GM23338 (cell line): ENCODE measurements around the gene EFHB. TPM values are rescaled to one million over a fixed set of nuclear protein-coding genes. Genes with fewer than 3 reads are reported as not detected.

Experiments
- ATAC-seq: fragments of 200-7000 bp; cut with Tn5 transposase; 3 replicates; pipeline ENCODE4 v1.9.1; 2020
- DNase-seq: peaks from one replicate; pipeline ENCODE4 v3.0.0-alpha.2; 2015; ENCODE audit warnings: low spot score
- H2AFZ ChIP-seq: fragments of 200-600 bp; sonication (generic); 2 replicates; pipeline ENCODE4 v1.8.0; 2016; ENCODE audit warnings: antibody characterized with exemption, mild to moderate bottlenecking, moderate library complexity
- H3F3A ChIP-seq: fragments of 200-600 bp; sonication (generic); replicated peaks from 2 replicates; pipeline ENCODE4 v1.8.0; 2017; ENCODE audit warnings: antibody characterized with exemption, mixed run types, low read depth
- H3K27ac ChIP-seq: fragments of 200-600 bp; sonication (generic); 2 replicates; pipeline ENCODE4 v1.6.1; 2016; ENCODE audit warnings: low read depth
- H3K27me3 ChIP-seq: fragments of 200-600 bp; sonication (generic); 2 replicates; pipeline ENCODE4 v1.8.0; 2016; ENCODE audit warnings: mild to moderate bottlenecking, mixed run types, moderate library complexity; ENCODE audit not compliant: insufficient read depth
- H3K36me3 ChIP-seq: fragments of 200-600 bp; sonication (generic); 2 replicates; pipeline ENCODE4 v1.8.0; 2016; ENCODE audit warnings: mild to moderate bottlenecking; ENCODE audit not compliant: insufficient read depth
- H3K4me1 ChIP-seq: fragments of 200-600 bp; sonication (generic); 2 replicates; pipeline ENCODE4 v1.8.0; 2016; ENCODE audit warnings: mild to moderate bottlenecking, moderate library complexity; ENCODE audit not compliant: insufficient read depth
- H3K4me2 ChIP-seq: fragments of 200-600 bp; sonication (generic); 2 replicates; pipeline ENCODE4 v1.7.1; 2017; ENCODE audit warnings: mixed run types
- H3K4me3 ChIP-seq: fragments of 200-600 bp; sonication (generic); 2 replicates; pipeline ENCODE4 v1.6.1; 2016; ENCODE audit warnings: mixed run types
- H3K79me2 ChIP-seq: fragments of 200-600 bp; sonication (generic); replicated peaks from 2 replicates; pipeline ENCODE4 v1.8.0; 2017; ENCODE audit warnings: mild to moderate bottlenecking; ENCODE audit not compliant: insufficient read depth
- H3K9me2 ChIP-seq: fragments of 200-600 bp; sonication (generic); 2 replicates; pipeline ENCODE4 v1.8.0; 2017; ENCODE audit not compliant: insufficient read depth
- H4K20me1 ChIP-seq: fragments of 200-600 bp; sonication (generic); replicated peaks from 2 replicates; pipeline ENCODE4 v1.8.0; 2017; ENCODE audit warnings: mild to moderate bottlenecking; ENCODE audit not compliant: insufficient read depth
- H3K27ac Mint-ChIP-seq: 2 replicates; pipeline ENCODE4 v1.8.0; 2020; ENCODE audit warnings: inconsistent platforms, mild to moderate bottlenecking, moderate library complexity, mixed read lengths
- H3K27me3 Mint-ChIP-seq: 3 replicates; pipeline ENCODE4 v1.8.0; 2022; ENCODE audit warnings: low read depth, mild to moderate bottlenecking, moderate library complexity, mixed read lengths, inconsistent platforms; ENCODE audit not compliant: insufficient read depth, poor library complexity
- H3K36me3 Mint-ChIP-seq: 3 replicates; pipeline ENCODE4 v1.8.0; 2021; ENCODE audit warnings: low read depth, mild to moderate bottlenecking, inconsistent platforms, moderate library complexity, mixed read lengths
- H3K4me1 Mint-ChIP-seq: 3 replicates; pipeline ENCODE4 v1.8.0; 2020; ENCODE audit warnings: mild to moderate bottlenecking, inconsistent platforms, mixed read lengths
- H3K4me3 Mint-ChIP-seq: 3 replicates; pipeline ENCODE4 v1.8.0; 2021; ENCODE audit warnings: moderate library complexity, mild to moderate bottlenecking, inconsistent platforms, mixed read lengths
- H3K9me3 Mint-ChIP-seq: 3 replicates; pipeline ENCODE4 v1.8.0; 2020; ENCODE audit warnings: moderate library complexity, mild to moderate bottlenecking, inconsistent platforms, mixed read lengths
- CREB1 ChIP-seq: fragments of 250-450 bp; sonication (Bioruptor Pico); IDR thresholded peaks from 2 replicates; pipeline ENCODE4 v1.5.0; 2020; ENCODE audit warnings: low read depth, mild to moderate bottlenecking, moderate library complexity
- EZH2 ChIP-seq: fragments of 200-600 bp; sonication (generic); IDR thresholded peaks from one replicate; pipeline ENCODE4 v1.8.0; 2017; ENCODE audit warnings: antibody characterized with exemption, mild to moderate bottlenecking, low read depth; ENCODE audit not compliant: unreplicated experiment
- EZH2phosphoT487 ChIP-seq: fragments of 200-600 bp; sonication (generic); IDR thresholded peaks from one replicate; pipeline ENCODE4 v1.8.1; 2018; ENCODE audit warnings: antibody characterized with exemption; ENCODE audit not compliant: unreplicated experiment
- JUNB ChIP-seq: IDR thresholded peaks from one replicate; pipeline ENCODE4 v1.6.1; 2016; ENCODE audit warnings: antibody characterized with exemption; ENCODE audit not compliant: unreplicated experiment
- NANOG ChIP-seq: IDR thresholded peaks from 2 replicates; pipeline ENCODE4 v1.6.1; 2016; ENCODE audit warnings: antibody characterized with exemption, borderline replicate concordance
- POLR2AphosphoS5 ChIP-seq: IDR thresholded peaks from 2 replicates; pipeline ENCODE4 v1.6.1; 2016; ENCODE audit warnings: antibody characterized with exemption, low read depth
- STAT1 ChIP-seq: IDR thresholded peaks from one replicate; pipeline ENCODE4 v1.6.1; 2016; ENCODE audit warnings: antibody characterized with exemption; ENCODE audit not compliant: unreplicated experiment
- long read RNA-seq: library from polyadenylated mRNA; unstranded; transcript quantifications from one replicate; pipeline ENCODE4 v2.0.0, GENCODE V29; 2020; ENCODE audit not compliant: unreplicated experiment
- polyA plus RNA-seq: library from polyadenylated mRNA; unstranded; fragments of >200 nt; fragmentation: Nextera tagmentation; extraction: Ambion mirVana; gene quantifications from 2 replicates; pipeline ENCODE4 v1.2.1, GENCODE V29; 2016
- total RNA-seq: library from RNA; depleted of rRNA; stranded (reverse); fragments of >200 nt; shearing (Covaris generic); gene quantifications from 2 replicates; pipeline ENCODE4 v1.2.3, GENCODE V29; 2014; rRNA removed
- TF ChIP-seq, protein P1 (sequence below), 2 experiments: fragments of 200-600 bp in 1 of 2; sonication (generic) in 1 of 2; conservative IDR thresholded peaks; 2 replicates each; pipeline versions ENCODE4 v1.5.1 to v1.6.1; 2016 to 2017; ENCODE audit warnings: antibody characterized with exemption in 2 of 2, low read depth in 2 of 2, mild to moderate bottlenecking in 2 of 2, moderate library complexity in 1 of 2
- TF ChIP-seq, protein P2 (sequence below): IDR thresholded peaks from 2 replicates; pipeline ENCODE4 v1.6.1; 2016; ENCODE audit warnings: antibody characterized with exemption
- TF ChIP-seq, protein P3 (sequence below): fragments of 250-450 bp; sonication (Bioruptor Pico); IDR thresholded peaks from 2 replicates; pipeline ENCODE4 v1.5.0; 2020; ENCODE audit warnings: mild to moderate bottlenecking, moderate library complexity
- TF ChIP-seq, protein P4 (sequence below): IDR thresholded peaks from one replicate; pipeline ENCODE4 v1.6.1; 2018; ENCODE audit warnings: antibody characterized with exemption; ENCODE audit not compliant: unreplicated experiment

The EFHB gene, protein sequence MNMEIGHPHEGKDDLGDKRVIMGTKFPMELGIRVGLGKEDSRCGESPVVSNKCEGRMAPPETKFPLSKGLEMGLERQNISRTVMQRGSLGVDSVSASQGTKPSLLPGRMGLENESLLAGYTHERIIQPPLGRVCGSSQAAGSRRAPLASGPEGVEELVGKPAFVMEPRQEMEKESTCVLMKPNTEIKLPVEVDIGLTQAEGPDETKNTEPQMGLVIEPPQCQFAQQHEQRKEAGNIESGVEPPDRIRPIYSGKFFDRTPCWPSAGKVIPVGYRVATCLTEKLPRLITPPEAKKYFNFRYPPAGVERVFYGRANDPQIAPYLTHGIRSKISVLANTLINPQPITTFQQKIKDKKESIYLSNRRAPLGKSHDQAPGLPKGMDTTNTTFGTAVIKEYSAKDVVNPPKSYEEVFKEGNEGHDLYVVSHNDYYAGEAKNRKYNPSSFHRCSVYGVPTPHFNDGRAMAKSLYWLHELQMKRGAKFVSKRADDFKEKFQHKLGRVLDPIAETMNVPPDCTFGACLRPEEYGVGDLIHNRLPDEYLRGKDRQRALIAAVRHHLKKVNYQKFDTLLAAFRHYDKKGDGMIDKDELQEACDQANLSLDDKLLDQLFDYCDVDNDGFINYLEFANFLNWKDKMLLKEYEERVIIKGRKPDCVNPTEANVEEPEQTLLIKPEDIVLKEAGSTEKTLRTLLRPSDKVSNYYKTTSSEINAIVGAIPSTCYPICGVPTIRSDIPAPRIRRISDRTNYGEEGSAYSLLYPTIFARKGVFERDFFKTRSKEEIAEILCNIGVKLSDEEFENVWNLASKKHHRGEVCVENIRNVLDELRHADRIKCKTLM
- total RNA-seq (0.35 and 1.0 TPM in 2 replicates), polyA plus RNA-seq (0.68 and 1.4 TPM in 2 replicates)
- long read RNA-seq = 0 reads

DNA sequence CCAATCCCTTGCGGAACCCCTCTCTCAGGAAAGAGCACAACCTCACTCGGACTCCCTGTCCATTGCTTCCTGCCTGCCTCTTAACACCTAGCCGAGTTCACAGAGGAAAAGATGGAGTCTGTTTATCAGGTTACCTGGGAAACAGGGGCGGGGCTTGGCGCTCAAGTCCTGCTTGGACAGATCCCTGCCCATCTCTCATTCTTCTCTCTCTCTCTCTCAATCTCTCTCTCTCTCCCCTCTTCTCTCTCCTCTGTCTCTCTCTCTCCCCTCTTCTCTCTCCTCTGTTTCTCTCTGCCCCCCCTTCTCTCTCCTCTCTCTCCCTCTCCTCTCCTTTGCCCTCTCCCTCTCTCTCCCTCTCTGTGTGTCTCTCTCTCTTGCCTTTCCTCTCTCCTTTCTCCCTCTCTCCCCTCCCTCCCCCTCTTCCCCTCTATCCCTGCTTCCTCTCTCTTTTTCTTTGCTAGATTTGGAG, at the start of gene EFHB:
Gene EFHB (minus strand): TSS at position 120 of the 469 bp plus-strand sequence. CDS start 199 bp downstream, outside the sequence.
- Mint-ChIP-seq H3K4me3 (peak within 1 kb of the TSS; percentile 57; the same call in 2 of the 3 replicates), H3K27me3 (peaks cover 4% of the 10 kb centered on the region), H3K36me3 (no peaks in the 10 kb centered on the region), H3K27ac (0 out of 2 replicates have a peak within 1 kb of the TSS, but pooled peaks have one; percentile 34), H3K9me3 (no peaks in the 10 kb centered on the region), H3K4me1 (peaks cover 11% of the 10 kb centered on the region)
- no peaks in the 10 kb centered on the region for H3K9me2 ChIP-seq
- H3K79me2 ChIP-seq = no peaks in the 10 kb centered on the region
- H3K27me3 ChIP-seq = no peaks in the 10 kb centered on the region
- ATAC-seq (peak; percentile 98), DNase-seq (peak; percentile 96)
- H3K36me3 ChIP-seq = no peaks in the 10 kb centered on the region
- H3F3A ChIP-seq = no peaks in the 10 kb centered on the region
- peak within 1 kb of the TSS; percentile 47 for H3K4me3 ChIP-seq
- no peaks in the 10 kb centered on the region for H4K20me1 ChIP-seq
- no peak within 1 kb of the TSS for H3K27ac ChIP-seq
- H3K4me1 ChIP-seq = peaks cover 6% of the 10 kb centered on the region
- H2AFZ ChIP-seq = peak within 1 kb of the TSS; percentile 92
- peak within 1 kb of the TSS; percentile 77 for H3K4me2 ChIP-seq
- TF ChIP-seq CREB1 (CRISPR knock-in tag) (no peak), EZH2 (no peak), STAT1 (no peak), POLR2AphosphoS5 (no peak), JUNB (no peak), NANOG (no peak), EZH2phosphoT487 (no peak)
- TF ChIP-seq, protein P1, sequence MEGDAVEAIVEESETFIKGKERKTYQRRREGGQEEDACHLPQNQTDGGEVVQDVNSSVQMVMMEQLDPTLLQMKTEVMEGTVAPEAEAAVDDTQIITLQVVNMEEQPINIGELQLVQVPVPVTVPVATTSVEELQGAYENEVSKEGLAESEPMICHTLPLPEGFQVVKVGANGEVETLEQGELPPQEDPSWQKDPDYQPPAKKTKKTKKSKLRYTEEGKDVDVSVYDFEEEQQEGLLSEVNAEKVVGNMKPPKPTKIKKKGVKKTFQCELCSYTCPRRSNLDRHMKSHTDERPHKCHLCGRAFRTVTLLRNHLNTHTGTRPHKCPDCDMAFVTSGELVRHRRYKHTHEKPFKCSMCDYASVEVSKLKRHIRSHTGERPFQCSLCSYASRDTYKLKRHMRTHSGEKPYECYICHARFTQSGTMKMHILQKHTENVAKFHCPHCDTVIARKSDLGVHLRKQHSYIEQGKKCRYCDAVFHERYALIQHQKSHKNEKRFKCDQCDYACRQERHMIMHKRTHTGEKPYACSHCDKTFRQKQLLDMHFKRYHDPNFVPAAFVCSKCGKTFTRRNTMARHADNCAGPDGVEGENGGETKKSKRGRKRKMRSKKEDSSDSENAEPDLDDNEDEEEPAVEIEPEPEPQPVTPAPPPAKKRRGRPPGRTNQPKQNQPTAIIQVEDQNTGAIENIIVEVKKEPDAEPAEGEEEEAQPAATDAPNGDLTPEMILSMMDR (conservative IDR thresholded peaks at IDR 0.05; ENCODE audit: low read depth in 2 of 2) = no peak
- TF ChIP-seq, protein P2, sequence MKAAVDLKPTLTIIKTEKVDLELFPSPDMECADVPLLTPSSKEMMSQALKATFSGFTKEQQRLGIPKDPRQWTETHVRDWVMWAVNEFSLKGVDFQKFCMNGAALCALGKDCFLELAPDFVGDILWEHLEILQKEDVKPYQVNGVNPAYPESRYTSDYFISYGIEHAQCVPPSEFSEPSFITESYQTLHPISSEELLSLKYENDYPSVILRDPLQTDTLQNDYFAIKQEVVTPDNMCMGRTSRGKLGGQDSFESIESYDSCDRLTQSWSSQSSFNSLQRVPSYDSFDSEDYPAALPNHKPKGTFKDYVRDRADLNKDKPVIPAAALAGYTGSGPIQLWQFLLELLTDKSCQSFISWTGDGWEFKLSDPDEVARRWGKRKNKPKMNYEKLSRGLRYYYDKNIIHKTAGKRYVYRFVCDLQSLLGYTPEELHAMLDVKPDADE = no peak
- TF ChIP-seq, protein P3, sequence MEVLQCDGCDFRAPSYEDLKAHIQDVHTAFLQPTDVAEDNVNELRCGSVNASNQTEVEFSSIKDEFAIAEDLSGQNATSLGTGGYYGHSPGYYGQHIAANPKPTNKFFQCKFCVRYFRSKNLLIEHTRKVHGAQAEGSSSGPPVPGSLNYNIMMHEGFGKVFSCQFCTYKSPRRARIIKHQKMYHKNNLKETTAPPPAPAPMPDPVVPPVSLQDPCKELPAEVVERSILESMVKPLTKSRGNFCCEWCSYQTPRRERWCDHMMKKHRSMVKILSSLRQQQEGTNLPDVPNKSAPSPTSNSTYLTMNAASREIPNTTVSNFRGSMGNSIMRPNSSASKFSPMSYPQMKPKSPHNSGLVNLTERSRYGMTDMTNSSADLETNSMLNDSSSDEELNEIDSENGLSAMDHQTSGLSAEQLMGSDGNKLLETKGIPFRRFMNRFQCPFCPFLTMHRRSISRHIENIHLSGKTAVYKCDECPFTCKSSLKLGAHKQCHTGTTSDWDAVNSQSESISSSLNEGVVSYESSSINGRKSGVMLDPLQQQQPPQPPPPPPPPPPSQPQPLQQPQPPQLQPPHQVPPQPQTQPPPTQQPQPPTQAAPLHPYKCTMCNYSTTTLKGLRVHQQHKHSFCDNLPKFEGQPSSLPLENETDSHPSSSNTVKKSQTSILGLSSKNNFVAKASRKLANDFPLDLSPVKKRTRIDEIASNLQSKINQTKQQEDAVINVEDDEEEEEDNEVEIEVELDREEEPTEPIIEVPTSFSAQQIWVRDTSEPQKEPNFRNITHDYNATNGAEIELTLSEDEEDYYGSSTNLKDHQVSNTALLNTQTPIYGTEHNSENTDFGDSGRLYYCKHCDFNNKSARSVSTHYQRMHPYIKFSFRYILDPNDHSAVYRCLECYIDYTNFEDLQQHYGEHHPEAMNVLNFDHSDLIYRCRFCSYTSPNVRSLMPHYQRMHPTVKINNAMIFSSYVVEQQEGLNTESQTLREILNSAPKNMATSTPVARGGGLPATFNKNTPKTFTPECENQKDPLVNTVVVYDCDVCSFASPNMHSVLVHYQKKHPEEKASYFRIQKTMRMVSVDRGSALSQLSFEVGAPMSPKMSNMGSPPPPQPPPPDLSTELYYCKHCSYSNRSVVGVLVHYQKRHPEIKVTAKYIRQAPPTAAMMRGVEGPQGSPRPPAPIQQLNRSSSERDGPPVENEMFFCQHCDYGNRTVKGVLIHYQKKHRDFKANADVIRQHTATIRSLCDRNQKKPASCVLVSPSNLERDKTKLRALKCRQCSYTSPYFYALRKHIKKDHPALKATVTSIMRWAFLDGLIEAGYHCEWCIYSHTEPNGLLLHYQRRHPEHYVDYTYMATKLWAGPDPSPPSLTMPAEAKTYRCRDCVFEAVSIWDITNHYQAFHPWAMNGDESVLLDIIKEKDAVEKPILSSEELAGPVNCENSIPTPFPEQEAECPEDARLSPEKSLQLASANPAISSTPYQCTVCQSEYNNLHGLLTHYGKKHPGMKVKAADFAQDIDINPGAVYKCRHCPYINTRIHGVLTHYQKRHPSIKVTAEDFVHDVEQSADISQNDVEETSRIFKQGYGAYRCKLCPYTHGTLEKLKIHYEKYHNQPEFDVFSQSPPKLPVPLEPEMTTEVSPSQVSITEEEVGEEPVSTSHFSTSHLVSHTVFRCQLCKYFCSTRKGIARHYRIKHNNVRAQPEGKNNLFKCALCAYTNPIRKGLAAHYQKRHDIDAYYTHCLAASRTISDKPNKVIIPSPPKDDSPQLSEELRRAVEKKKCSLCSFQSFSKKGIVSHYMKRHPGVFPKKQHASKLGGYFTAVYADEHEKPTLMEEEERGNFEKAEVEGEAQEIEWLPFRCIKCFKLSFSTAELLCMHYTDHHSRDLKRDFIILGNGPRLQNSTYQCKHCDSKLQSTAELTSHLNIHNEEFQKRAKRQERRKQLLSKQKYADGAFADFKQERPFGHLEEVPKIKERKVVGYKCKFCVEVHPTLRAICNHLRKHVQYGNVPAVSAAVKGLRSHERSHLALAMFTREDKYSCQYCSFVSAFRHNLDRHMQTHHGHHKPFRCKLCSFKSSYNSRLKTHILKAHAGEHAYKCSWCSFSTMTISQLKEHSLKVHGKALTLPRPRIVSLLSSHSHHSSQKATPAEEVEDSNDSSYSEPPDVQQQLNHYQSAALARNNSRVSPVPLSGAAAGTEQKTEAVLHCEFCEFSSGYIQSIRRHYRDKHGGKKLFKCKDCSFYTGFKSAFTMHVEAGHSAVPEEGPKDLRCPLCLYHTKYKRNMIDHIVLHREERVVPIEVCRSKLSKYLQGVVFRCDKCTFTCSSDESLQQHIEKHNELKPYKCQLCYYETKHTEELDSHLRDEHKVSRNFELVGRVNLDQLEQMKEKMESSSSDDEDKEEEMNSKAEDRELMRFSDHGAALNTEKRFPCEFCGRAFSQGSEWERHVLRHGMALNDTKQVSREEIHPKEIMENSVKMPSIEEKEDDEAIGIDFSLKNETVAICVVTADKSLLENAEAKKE (CRISPR knock-in tag) = no peak
- TF ChIP-seq, protein P4, sequence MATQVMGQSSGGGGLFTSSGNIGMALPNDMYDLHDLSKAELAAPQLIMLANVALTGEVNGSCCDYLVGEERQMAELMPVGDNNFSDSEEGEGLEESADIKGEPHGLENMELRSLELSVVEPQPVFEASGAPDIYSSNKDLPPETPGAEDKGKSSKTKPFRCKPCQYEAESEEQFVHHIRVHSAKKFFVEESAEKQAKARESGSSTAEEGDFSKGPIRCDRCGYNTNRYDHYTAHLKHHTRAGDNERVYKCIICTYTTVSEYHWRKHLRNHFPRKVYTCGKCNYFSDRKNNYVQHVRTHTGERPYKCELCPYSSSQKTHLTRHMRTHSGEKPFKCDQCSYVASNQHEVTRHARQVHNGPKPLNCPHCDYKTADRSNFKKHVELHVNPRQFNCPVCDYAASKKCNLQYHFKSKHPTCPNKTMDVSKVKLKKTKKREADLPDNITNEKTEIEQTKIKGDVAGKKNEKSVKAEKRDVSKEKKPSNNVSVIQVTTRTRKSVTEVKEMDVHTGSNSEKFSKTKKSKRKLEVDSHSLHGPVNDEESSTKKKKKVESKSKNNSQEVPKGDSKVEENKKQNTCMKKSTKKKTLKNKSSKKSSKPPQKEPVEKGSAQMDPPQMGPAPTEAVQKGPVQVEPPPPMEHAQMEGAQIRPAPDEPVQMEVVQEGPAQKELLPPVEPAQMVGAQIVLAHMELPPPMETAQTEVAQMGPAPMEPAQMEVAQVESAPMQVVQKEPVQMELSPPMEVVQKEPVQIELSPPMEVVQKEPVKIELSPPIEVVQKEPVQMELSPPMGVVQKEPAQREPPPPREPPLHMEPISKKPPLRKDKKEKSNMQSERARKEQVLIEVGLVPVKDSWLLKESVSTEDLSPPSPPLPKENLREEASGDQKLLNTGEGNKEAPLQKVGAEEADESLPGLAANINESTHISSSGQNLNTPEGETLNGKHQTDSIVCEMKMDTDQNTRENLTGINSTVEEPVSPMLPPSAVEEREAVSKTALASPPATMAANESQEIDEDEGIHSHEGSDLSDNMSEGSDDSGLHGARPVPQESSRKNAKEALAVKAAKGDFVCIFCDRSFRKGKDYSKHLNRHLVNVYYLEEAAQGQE = no peak
